Fibroblast of villous mesenchyme (primary cell): ENCODE results near the gene NOM1. TPM values are rescaled to one million over a fixed set of nuclear protein-coding genes. Genes with fewer than 3 reads are reported as not detected.
"Not testable (repeated sequence)": the region's sequence is repeated elsewhere in the genome, so short reads cannot be mapped to it uniquely, and the experiment has no call there.

Experiments used
- DNase-seq: peaks from one replicate; pipeline ENCODE4 v3.0.0-alpha.2; 2010; ENCODE audit warnings: low read depth
- H3K4me3 ChIP-seq: 2 replicates; pipeline ENCODE4 v1.5.1; 2011; ENCODE audit warnings: low read depth, mild to moderate bottlenecking, low read length
- CTCF ChIP-seq: IDR thresholded peaks from 2 replicates; pipeline ENCODE4 v1.5.1; 2012; ENCODE audit warnings: low read depth, mild to moderate bottlenecking, low read length; ENCODE audit not compliant: insufficient read depth
- total RNA-seq: library from RNA; depleted of rRNA; stranded (reverse); fragments of >200 nt; gene quantifications from 2 replicates; pipeline ENCODE4 v1.2.3, GENCODE V29; 2012

The NOM1 gene
- total RNA-seq, 1 donor, result 19.0 TPM

- no peak for DNase-seq
- no peak for TF ChIP-seq CTCF
- H3K4me3 ChIP-seq, result no peak overlapping the region
Observed at GRCh38 chr7:156943091-156944041, 6.1 kb upstream of the NOM1 start.

- no peak overlapping the region for H3K4me3 ChIP-seq
- no peak for TF ChIP-seq CTCF
- DNase-seq, result no peak
Observed at GRCh38 chr7:156944876-156945275, 4.6 kb upstream of the NOM1 start.

- no peak overlapping the region for H3K4me3 ChIP-seq
- TF ChIP-seq CTCF, result no peak
- DNase-seq, result no peak
Observed at GRCh38 chr7:156947120-156947843, 2.2 kb upstream of the NOM1 start.

- peak overlapping the region; percentile 59 for H3K4me3 ChIP-seq
- no peak for TF ChIP-seq CTCF
- no peak for DNase-seq
Observed at GRCh38 chr7:156948361-156948760, 1.2 kb upstream of the NOM1 start.

GRCh38 chr7:156950381-156950858 lies 908 bp downstream of the NOM1 start:
- H3K4me3 ChIP-seq, result peak overlapping the region; percentile 91
- TF ChIP-seq CTCF, result no peak
- DNase-seq, result no peak

- not testable (repeated sequence) for DNase-seq, H3K4me3 ChIP-seq
Observed at GRCh38 chr7:156953215-156953614, 3.7 kb downstream of the NOM1 start.

- no peak for TF ChIP-seq CTCF
- DNase-seq, result no peak
- H3K4me3 ChIP-seq, result no peak overlapping the region
Observed at GRCh38 chr7:156954941-156955340, 5.4 kb downstream of the NOM1 start.
